Endothelial cell of umbilical vein (primary cell): ENCODE measurements around the gene NAA60. TPM values are rescaled to one million over a fixed set of nuclear protein-coding genes. Genes with fewer than 3 reads are reported as not detected.

Experiments
- BruUV-seq: library from RNA; stranded (reverse); fragments of 400-500 nt; replicated peaks from 2 replicates; lab custom pipeline; 2021; lab: Mats Ljungman, UMichigan
- CTCF ChIA-PET: fragments of 300-600, 350-600 bp; sonication (Branson Sonifier 250); formaldehyde crosslinking; loops from one replicate; lab custom pipeline; 2021; ENCODE audit warnings: antibody characterized with exemption, inconsistent platforms; lab: Charles Lee
- POLR2A ChIA-PET: fragments of 300-600, 350-600 bp; sonication (Branson Sonifier 250); formaldehyde crosslinking; loops from one replicate; lab custom pipeline; 2021; ENCODE audit warnings: antibody characterized with exemption, inconsistent platforms; lab: Charles Lee
- DNase-seq: peaks from one replicate; pipeline ENCODE4 v3.0.0-alpha.2; 2011; ENCODE audit warnings: low read depth, low spot score
- FAIRE-seq: peaks from 2 replicates; lab custom pipeline; 2011; peaks lifted over from hg19 to GRCh38; lab: Jason Lieb, UNC
- H2AFZ ChIP-seq: 2 replicates; pipeline ENCODE4 v1.6.0; 2012; ENCODE audit warnings: low read depth, low read length, control low read depth, inconsistent platforms
- H3K27ac ChIP-seq: 2 replicates; pipeline ENCODE4 v1.5.1; 2011; ENCODE audit warnings: low read depth, mild to moderate bottlenecking, control low read depth, low read length, moderate library complexity; ENCODE audit not compliant: insufficient read depth
- H3K27me3 ChIP-seq, 2 experiments: 2 replicates each; pipeline versions ENCODE4 v1.6.0 to v1.6.1; 2011; ENCODE audit warnings: low read length in 2 of 2, mixed read lengths in 1 of 2; ENCODE audit not compliant: control insufficient read depth in 2 of 2, insufficient read depth in 2 of 2
- H3K36me3 ChIP-seq, 2 experiments: 2 replicates in 1 of 2; 3 replicates in 1 of 2; pipeline ENCODE4 v1.5.1; 2011; ENCODE audit warnings: low read length in 2 of 2, mild to moderate bottlenecking in 1 of 2, moderate library complexity in 1 of 2; ENCODE audit not compliant: control insufficient read depth in 2 of 2, insufficient read depth in 2 of 2; ENCODE audit errors: extremely low read depth in 1 of 2
- H3K4me1 ChIP-seq: 3 replicates; pipeline ENCODE4 v1.5.1; 2011; ENCODE audit warnings: mild to moderate bottlenecking, low read length; ENCODE audit not compliant: control insufficient read depth, insufficient read depth; ENCODE audit errors: extremely low read depth
- H3K4me2 ChIP-seq: 2 replicates; pipeline ENCODE4 v1.6.1; 2011; ENCODE audit warnings: low read length, control low read depth, mixed read lengths; ENCODE audit not compliant: insufficient read depth
- H3K4me3 ChIP-seq, 3 experiments: fragments of 200-600 bp in 1 of 3; sonication (generic), shearing (Covaris generic) in 1 of 3; replicated peaks in 1 of 3; 2 replicates each; pipeline ENCODE4 v1.5.1; 2011 to 2016; ENCODE audit warnings: control low read depth in 3 of 3, low read length in 3 of 3, mild to moderate bottlenecking in 2 of 3, inconsistent platforms in 1 of 3, low read depth in 1 of 3, moderate library complexity in 1 of 3; ENCODE audit not compliant: insufficient read depth in 1 of 3
- H3K79me2 ChIP-seq: 2 replicates; pipeline ENCODE4 v1.6.0; 2012; ENCODE audit warnings: low read length, inconsistent platforms; ENCODE audit not compliant: control insufficient read depth, insufficient read depth
- H3K9ac ChIP-seq: replicated peaks from 2 replicates; pipeline ENCODE3; 2011; ENCODE audit warnings: low read length, control low read depth; ENCODE audit not compliant: insufficient read depth; ENCODE audit errors: extremely low read depth
- H3K9me1 ChIP-seq: replicated peaks from 3 replicates; pipeline ENCODE4 v1.6.0; 2011; ENCODE audit warnings: mild to moderate bottlenecking, low read length; ENCODE audit not compliant: control insufficient read depth, insufficient read depth; ENCODE audit errors: extremely low read depth
- H3K9me3 ChIP-seq: replicated peaks from 2 replicates; pipeline ENCODE4 v1.5.1; 2012; ENCODE audit warnings: low read length, inconsistent platforms; ENCODE audit not compliant: control insufficient read depth, insufficient read depth
- H4K20me1 ChIP-seq: replicated peaks from 2 replicates; pipeline ENCODE3; 2011; ENCODE audit warnings: mild to moderate bottlenecking, low read length; ENCODE audit not compliant: control insufficient read depth, insufficient read depth; ENCODE audit errors: extremely low read depth
- CTCF ChIP-seq, 2 donors: IDR thresholded peaks; 1 replicate in 1 of 2; 2 replicates in 1 of 2; pipeline ENCODE4 v1.5.1; 2011; ENCODE audit warnings: low read length in 2 of 2, mild to moderate bottlenecking in 2 of 2, moderate library complexity in 2 of 2, control low read depth in 1 of 2, inconsistent platforms in 1 of 2, low read depth in 1 of 2; ENCODE audit not compliant: insufficient read depth in 1 of 2; ENCODE audit errors: extremely low read depth in 1 of 2
- EZH2 ChIP-seq: IDR thresholded peaks from 2 replicates; pipeline ENCODE4 v1.6.1; 2012; ENCODE audit warnings: borderline replicate concordance, low read depth, mild to moderate bottlenecking, moderate library complexity, low read length, inconsistent platforms; ENCODE audit not compliant: severe bottlenecking
- FOS ChIP-seq: IDR thresholded peaks from 2 replicates; pipeline ENCODE4 v1.6.1; 2011; ENCODE audit warnings: mild to moderate bottlenecking, low read length, moderate library complexity, borderline replicate concordance; ENCODE audit not compliant: insufficient read depth
- GATA2 ChIP-seq: IDR thresholded peaks from 2 replicates; pipeline ENCODE4 v1.7.0; 2011; ENCODE audit warnings: low read depth, mild to moderate bottlenecking, moderate library complexity, mixed read lengths, low read length; ENCODE audit not compliant: insufficient read length, insufficient read depth
- JUN ChIP-seq: IDR thresholded peaks from 2 replicates; pipeline ENCODE4 v1.6.1; 2011; ENCODE audit warnings: borderline replicate concordance, low read depth; ENCODE audit not compliant: insufficient read length, insufficient read depth
- MAX ChIP-seq: IDR thresholded peaks from 2 replicates; pipeline ENCODE4 v1.6.1; 2011; ENCODE audit not compliant: insufficient read depth, insufficient read length
- MYC ChIP-seq: IDR thresholded peaks from one replicate; pipeline ENCODE4 v1.6.1; 2011; ENCODE audit warnings: mild to moderate bottlenecking, low read depth, low read length
- POLR2A ChIP-seq: IDR thresholded peaks from 2 replicates; pipeline ENCODE4 v1.6.1; 2012; ENCODE audit warnings: low read depth, mild to moderate bottlenecking, control low read depth, low read length
- POLR2AphosphoS5 ChIP-seq: IDR thresholded peaks from 2 replicates; pipeline ENCODE4 v1.6.1; 2012; ENCODE audit warnings: low read depth, mild to moderate bottlenecking, control low read depth, low read length, moderate library complexity; ENCODE audit not compliant: insufficient read depth
- dilution Hi-C: fragments of 300-500 bp; cut with MboI; formaldehyde crosslinking; loops from one replicate; pipeline ENCODE4 v1.15.0; 2019; ENCODE audit warnings: low sequenced_read_pairs; ENCODE audit not compliant: extremely low pct_ligation_motif_present
- intact Hi-C: fragments of 100-400 bp; cut with micrococcal nuclease; formaldehyde crosslinking; loops from one replicate; pipeline ENCODE4 v1.10.0; 2022
- polyA plus RNA-seq, 4 experiments: library from polyadenylated mRNA; depleted of rRNA in 3 of 4; stranded (reverse) in 3 of 4; unstranded in 1 of 4; fragments of >200 nt; gene quantifications; 2 replicates each; pipeline versions ENCODE4 v1.2.1 to v1.2.3, GENCODE V29; 2011 to 2012; ENCODE audit warnings: missing spikeins in 1 of 4
- total RNA-seq: library from RNA; stranded (reverse); gene quantifications from 2 replicates; pipeline ENCODE4 v1.2.3, GENCODE V29; 2021

Gene NAA60
- total and polyA plus RNA-seq, 2 donors (not counting 3 experiments of a cell fraction or from before 2014, with no cell fraction given): 22.1 to 42.9 TPM

- ChIA-PET POLR2A (no interaction called here), CTCF (no interaction called here)
- no peak for TF ChIP-seq POLR2A
- TF ChIP-seq MAX: no peak
- no peak for TF ChIP-seq EZH2
- no peak for TF ChIP-seq FOS
- TF ChIP-seq GATA2: no peak
- TF ChIP-seq CTCF (IDR thresholded peaks at IDR 0.05; ENCODE audit: extremely low read depth in 1 of 2, insufficient read depth in 1 of 2, low read depth in 1 of 2, low read length in 2 of 2): no peak
- no peak for TF ChIP-seq MYC
- no peak for TF ChIP-seq POLR2AphosphoS5
- no peak for TF ChIP-seq JUN
- no peak for FAIRE-seq
- H3K4me3 ChIP-seq: no peak overlapping the region
- H3K9me1 ChIP-seq: no peaks in the 10 kb centered on the region
- H4K20me1 ChIP-seq: peaks cover 7% of the 10 kb centered on the region
- peaks cover under 1 to 4% of the 10 kb centered on the region in 2 experiments for H3K36me3 ChIP-seq
- BruUV-seq: no TSS peak
- no peak overlapping the region for H2AFZ ChIP-seq
- no peaks in the 10 kb centered on the region for H3K27me3 ChIP-seq
- no peak overlapping the region for H3K27ac ChIP-seq
- peaks cover 31% of the 10 kb centered on the region for H3K4me1 ChIP-seq
- H3K9me3 ChIP-seq: no peaks in the 10 kb centered on the region
- DNase-seq: no peak
- dilution Hi-C loops: no loop called here
- no peak overlapping the region for H3K4me2 ChIP-seq
- H3K9ac ChIP-seq: no peak overlapping the region
- peaks cover 77% of the 10 kb centered on the region for H3K79me2 ChIP-seq
- intact Hi-C loops: no loop called here
Observed at GRCh38 chr16:3461151-3461550, 17.7 kb downstream of the NAA60 start.
